ENCODE data around the gene PAXX. TPM values are rescaled to one million over a fixed set of nuclear protein-coding genes. Genes with fewer than 3 reads are reported as not detected.

The PAXX gene
- total RNA-seq, 4 donors from 2014 or later: 52.3 to 92.4 (median 63.0) TPM

DNA sequence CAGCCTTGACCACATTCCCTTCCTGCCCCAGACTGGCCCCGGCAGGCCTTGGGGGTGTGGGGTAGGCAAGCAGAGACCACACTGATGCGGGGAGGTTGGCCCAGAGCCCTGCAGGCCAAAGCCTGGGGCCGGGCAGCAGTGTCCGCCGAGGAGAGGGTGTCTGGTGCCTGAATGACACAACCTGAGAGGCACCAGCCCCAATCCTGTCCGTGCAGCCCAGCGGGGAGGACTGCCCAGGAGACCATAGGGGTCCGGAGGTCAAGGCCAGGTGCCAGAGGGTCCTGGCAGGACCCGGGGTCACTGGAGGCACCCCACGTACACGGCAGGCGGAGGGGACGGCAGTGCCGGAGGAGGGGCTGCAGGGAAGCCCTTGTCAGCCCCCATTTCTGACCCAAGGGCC is 20.5 kb upstream of the PAXX start:
- no peak for DNase-seq
- TF ChIP-seq, protein P1, sequence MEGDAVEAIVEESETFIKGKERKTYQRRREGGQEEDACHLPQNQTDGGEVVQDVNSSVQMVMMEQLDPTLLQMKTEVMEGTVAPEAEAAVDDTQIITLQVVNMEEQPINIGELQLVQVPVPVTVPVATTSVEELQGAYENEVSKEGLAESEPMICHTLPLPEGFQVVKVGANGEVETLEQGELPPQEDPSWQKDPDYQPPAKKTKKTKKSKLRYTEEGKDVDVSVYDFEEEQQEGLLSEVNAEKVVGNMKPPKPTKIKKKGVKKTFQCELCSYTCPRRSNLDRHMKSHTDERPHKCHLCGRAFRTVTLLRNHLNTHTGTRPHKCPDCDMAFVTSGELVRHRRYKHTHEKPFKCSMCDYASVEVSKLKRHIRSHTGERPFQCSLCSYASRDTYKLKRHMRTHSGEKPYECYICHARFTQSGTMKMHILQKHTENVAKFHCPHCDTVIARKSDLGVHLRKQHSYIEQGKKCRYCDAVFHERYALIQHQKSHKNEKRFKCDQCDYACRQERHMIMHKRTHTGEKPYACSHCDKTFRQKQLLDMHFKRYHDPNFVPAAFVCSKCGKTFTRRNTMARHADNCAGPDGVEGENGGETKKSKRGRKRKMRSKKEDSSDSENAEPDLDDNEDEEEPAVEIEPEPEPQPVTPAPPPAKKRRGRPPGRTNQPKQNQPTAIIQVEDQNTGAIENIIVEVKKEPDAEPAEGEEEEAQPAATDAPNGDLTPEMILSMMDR (IDR thresholded peaks at IDR 0.05): no peak
- TF ChIP-seq POLR2A (IDR thresholded peaks at IDR 0.05): no peak
- no peak overlapping the region for H3K4me3 ChIP-seq

GRCh38 chr9:136972335-136972734 is 19.9 kb upstream of the PAXX start:
- H3K27ac ChIP-seq: no peak overlapping the region
- TF ChIP-seq POLR2A (IDR thresholded peaks at IDR 0.05): no peak
- TF ChIP-seq, protein P1 (IDR thresholded peaks at IDR 0.05): no peak
- DNase-seq: no peak

More for the DNA sequence above, 20.5 kb upstream of the PAXX start:
- Histone ChIP-seq H3K9me3 (no peaks in the 10 kb centered on the region), H3K27me3 (no peaks in the 10 kb centered on the region), H3K36me3 (no peaks in the 10 kb centered on the region), H3K27ac (no peak overlapping the region), H3K4me1 (peaks cover 0 to 11% (median 0%) of the 10 kb centered on the region in 4 donors)

GRCh38 chr9:136972743-136973142 is 19.5 kb upstream of the PAXX start:
- Histone ChIP-seq H3K27me3 (no peaks in the 10 kb centered on the region), H3K27ac (no peak overlapping the region), H3K36me3 (no peaks in the 10 kb centered on the region), H3K4me3 (no peak overlapping the region), H3K9me3 (no peaks in the 10 kb centered on the region), H3K4me1 (peaks cover 0 to 13% (median 2%) of the 10 kb centered on the region in 4 donors)
- no peak for DNase-seq
- TF ChIP-seq POLR2A (IDR thresholded peaks at IDR 0.05): no peak
- TF ChIP-seq, protein P1 (IDR thresholded peaks at IDR 0.05): no peak

More at GRCh38 chr9:136972335-136972734, 19.9 kb upstream of the PAXX start:
- no peak overlapping the region for H3K4me3 ChIP-seq
- H3K27me3 ChIP-seq: no peaks in the 10 kb centered on the region
- peaks cover 0 to 11% (median 0%) of the 10 kb centered on the region in 4 donors for H3K4me1 ChIP-seq
- no peaks in the 10 kb centered on the region for H3K9me3 ChIP-seq
- no peaks in the 10 kb centered on the region for H3K36me3 ChIP-seq

DNA sequence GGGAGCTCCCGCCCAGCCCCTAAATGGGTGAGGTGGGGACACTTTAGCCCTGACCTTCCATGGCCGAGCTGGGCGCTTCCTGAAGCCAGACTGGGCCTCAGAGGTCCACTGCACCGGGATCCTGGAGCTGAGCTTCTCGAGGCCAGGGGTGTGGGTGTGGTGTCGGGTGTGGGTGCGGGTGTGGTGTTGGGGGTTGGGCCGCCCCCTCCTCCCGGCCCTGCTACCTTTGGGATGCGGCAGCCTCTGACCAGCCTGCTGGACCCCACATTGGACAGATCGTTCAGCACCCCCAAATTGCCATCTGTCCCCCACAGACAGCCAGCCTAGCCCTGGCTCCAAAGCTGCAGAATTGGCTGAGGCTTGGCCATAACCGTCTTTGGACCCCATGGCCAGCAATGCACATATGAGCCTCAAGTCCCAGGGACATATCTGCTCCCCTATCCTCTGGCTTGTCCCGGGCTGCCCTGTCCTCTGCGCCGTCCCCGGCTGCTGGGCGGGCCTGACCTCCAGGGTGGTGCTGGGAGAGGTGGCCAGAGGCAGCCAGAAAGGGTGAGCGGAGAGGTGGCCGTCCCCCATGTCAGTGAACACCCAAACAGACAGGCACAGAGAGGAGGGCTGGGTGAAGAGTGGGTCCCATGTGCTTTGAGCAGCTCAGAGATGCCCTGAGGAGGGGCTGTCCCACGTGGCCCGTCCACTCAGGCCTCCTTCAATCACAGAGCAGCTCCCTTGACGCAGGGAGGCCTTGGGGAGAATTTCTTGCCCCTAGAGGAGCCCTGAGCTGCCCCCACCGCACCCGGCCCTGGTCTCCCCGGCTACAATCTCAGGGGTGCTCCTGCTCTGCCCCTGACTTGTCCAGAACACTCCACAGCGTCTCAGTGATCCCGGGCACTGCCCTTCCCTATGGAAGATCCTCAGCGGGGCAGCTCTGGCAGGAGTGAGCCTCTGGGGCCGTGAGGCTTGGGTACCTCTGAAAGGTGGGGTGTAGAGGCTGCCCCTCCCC is 18.3 kb upstream of the PAXX start:
- H3K4me3 ChIP-seq: no peak overlapping the region
- H3K4me1 ChIP-seq: peaks cover 0 to 19% (median 2%) of the 10 kb centered on the region in 4 donors
- no peak for TF ChIP-seq POLR2A (IDR thresholded peaks at IDR 0.05)
- TF ChIP-seq, protein P1 (IDR thresholded peaks at IDR 0.05): no peak
- no peak overlapping the region for H3K27ac ChIP-seq
- DNase-seq: no peak
- H3K36me3 ChIP-seq: no peaks in the 10 kb centered on the region
- no peaks in the 10 kb centered on the region for H3K9me3 ChIP-seq
- no peaks in the 10 kb centered on the region for H3K27me3 ChIP-seq

DNA sequence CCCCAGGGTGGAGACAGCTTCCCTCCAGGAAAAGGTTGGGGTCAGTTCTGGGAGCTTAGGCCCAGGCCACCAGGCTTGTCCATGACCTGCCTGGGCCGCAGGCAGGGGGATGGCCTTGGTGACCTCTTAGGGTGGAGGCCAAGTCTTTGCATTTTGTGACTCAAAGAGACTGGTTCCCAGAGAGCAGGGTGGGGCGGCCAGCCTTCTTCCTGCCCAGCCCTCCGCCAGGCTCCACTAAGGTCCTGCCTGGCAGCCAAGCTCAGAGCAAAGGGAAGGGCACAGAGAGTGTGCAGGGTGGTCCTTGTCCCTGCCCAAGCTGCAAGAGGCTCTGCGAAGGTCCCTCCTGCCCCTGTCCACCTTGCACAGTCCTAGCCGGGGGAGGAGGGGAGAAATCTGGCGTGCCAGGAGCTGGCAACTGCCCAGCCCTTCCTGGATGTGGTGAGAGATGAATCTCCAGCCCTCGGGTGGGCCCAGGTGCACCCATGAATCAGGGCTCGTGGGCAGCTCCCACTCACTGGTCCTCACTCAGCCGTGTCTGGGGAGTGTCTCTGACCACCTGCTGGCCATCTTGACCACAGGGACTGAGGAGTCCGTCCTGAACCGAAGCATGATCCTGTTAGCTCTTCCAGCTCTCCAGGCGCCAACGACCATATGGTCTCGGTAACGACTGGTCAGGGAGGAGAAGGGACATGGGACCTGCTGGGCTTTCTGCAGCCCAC is 17.2 kb upstream of the PAXX start:
- Histone ChIP-seq H3K27ac (no peak overlapping the region), H3K9me3 (no peaks in the 10 kb centered on the region), H3K27me3 (no peaks in the 10 kb centered on the region), H3K4me1 (peaks cover 0 to 19% (median 2%) of the 10 kb centered on the region in 4 donors), H3K36me3 (no peaks in the 10 kb centered on the region), H3K4me3 (no peak overlapping the region)
- DNase-seq: no peak
- TF ChIP-seq, protein P1 (IDR thresholded peaks at IDR 0.05): no peak
- no peak for TF ChIP-seq POLR2A (IDR thresholded peaks at IDR 0.05)

All from Peyer's patch (tissue), 4 donors.